ENCODE measurements around the gene FAM118B. TPM values are rescaled to one million over a fixed set of nuclear protein-coding genes. Genes with fewer than 3 reads are reported as not detected.

Gene FAM118B
- total RNA-seq, 5 donors from 2014 or later (not counting 1 experiment from before 2014, with no cell fraction given) = 4.2 to 11.9 (median 11.0) TPM

- peaks cover 2 to 7% (median 5%) of the 10 kb centered on the region in 3 donors for H3K4me1 Mint-ChIP-seq
- H3K36me3 Mint-ChIP-seq = peaks cover 13% of the 10 kb centered on the region
- 89% methylated on average over 13 of the region's 15 CpGs for WGBS (ENCODE audit: insufficient coverage)
- POLR2A ChIA-PET = interaction anchor here in 1 of 2 donors (0.6 kb wide), 1 partner anchor 15 kb away, joined by 3 read pairs; no protein-coding TSS in a partner anchor
- Histone ChIP-seq H3K9me3 (no peaks in the 10 kb centered on the region), H3K27me3 (replicated peaks in 1 of 2; ENCODE audit: control insufficient read depth in 2 of 2, extremely low read depth in 1 of 2, insufficient read depth in 2 of 2, low read length in 1 of 2) (peaks cover 0 to 4% of the 10 kb centered on the region in 2 experiments), H3K4me3 (ENCODE audit: control insufficient read depth in 1 of 2, extremely low read depth in 1 of 2, low read length in 1 of 2) (no peak overlapping the region), H3K4me1 (ENCODE audit: control insufficient read depth in 1 of 2, extremely low read depth in 1 of 2, insufficient read depth in 2 of 2, low read length in 2 of 2) (peaks cover 0 to 5% of the 10 kb centered on the region in 2 experiments), H3K27ac (ENCODE audit: low read length) (no peak overlapping the region), H3K36me3 (ENCODE audit: control insufficient read depth in 2 of 2, extremely low read depth in 1 of 2, insufficient read depth in 1 of 2, low read length in 1 of 2) (peaks cover 5 to 6% of the 10 kb centered on the region in 2 donors)
- no peak overlapping the region for H3K27ac Mint-ChIP-seq
- H3K9me3 Mint-ChIP-seq = no peaks in the 10 kb centered on the region
- H3K4me3 Mint-ChIP-seq = no peak overlapping the region
- CTCF ChIA-PET = no interaction called here
- no peak for ATAC-seq (replicated peaks in 1 of 4)
- DNase-seq = no peak
- H3K27me3 Mint-ChIP-seq = no peaks in the 10 kb centered on the region
Observed at GRCh38 chr11:126186025-126186698, 25.4 kb upstream of the FAM118B start.

GRCh38 chr11:126186708-126187529 lies 24.7 kb upstream of the FAM118B start:
- POLR2A ChIA-PET = no interaction called here
- Mint-ChIP-seq H3K27me3 (no peaks in the 10 kb centered on the region), H3K4me1 (peaks cover 2 to 7% (median 5%) of the 10 kb centered on the region in 3 donors), H3K4me3 (no peak overlapping the region), H3K9me3 (no peaks in the 10 kb centered on the region), H3K36me3 (peaks cover 18% of the 10 kb centered on the region), H3K27ac (no peak overlapping the region)
- ATAC-seq (replicated peaks in 1 of 4) (no peak), DNase-seq (no peak)
- Histone ChIP-seq H3K27me3 (replicated peaks in 1 of 2; ENCODE audit: control insufficient read depth in 2 of 2, extremely low read depth in 1 of 2, insufficient read depth in 2 of 2, low read length in 1 of 2) (peaks cover 0 to 2% of the 10 kb centered on the region in 2 experiments), H3K9me3 (no peaks in the 10 kb centered on the region), H3K27ac (ENCODE audit: low read length) (no peak overlapping the region), H3K4me1 (ENCODE audit: control insufficient read depth in 1 of 2, extremely low read depth in 1 of 2, insufficient read depth in 2 of 2, low read length in 2 of 2) (peaks cover 0 to 2% of the 10 kb centered on the region in 2 experiments), H3K4me3 (ENCODE audit: control insufficient read depth in 1 of 2, extremely low read depth in 1 of 2, low read length in 1 of 2) (no peak overlapping the region), H3K36me3 (ENCODE audit: control insufficient read depth in 2 of 2, extremely low read depth in 1 of 2, insufficient read depth in 1 of 2, low read length in 1 of 2) (peaks cover 10% of the 10 kb centered on the region in 2 donors)
- CTCF ChIA-PET = no interaction called here
- 88% methylated on average over 5 of the region's 22 CpGs for WGBS (ENCODE audit: insufficient coverage)

DNA sequence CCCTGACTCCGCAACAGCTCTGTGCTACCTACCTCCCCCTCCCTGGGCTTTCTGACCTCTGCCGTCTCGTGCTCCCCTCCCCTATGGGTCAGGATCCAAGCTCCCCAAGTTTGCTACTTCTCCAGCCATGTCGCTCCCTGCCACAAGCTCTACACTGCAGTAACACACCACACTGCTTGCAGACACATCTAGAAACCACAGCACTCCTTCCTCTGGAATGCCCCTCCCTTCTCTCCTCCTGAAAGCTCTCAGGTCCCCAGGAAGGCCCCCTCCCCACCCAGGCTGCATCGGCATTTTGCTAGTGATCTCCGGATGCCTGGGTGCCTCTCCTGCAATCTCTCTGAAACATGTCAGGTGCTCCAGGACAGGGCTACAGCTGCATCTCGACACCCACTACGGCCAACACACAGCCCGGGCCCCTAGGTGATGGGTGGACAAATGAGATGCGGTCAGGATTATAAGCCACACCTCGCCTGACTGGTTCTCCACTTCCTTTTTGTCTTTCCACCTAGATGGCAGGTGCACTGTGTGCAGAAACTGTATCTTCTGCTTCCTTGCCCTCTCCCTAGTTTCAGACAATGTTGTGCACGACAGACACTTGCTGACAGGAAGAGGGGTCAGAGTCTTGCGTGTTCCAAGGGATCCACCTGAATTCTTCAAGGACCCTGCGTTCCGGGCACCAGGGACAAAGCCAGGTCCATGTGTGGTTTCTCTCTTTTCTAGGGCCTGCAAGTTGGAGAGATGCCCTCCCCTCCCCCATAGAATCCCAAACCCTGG lies 23.1 kb upstream of the FAM118B start:
- Mint-ChIP-seq H3K4me1 (peaks cover 0 to 2% (median 0%) of the 10 kb centered on the region in 3 donors), H3K9me3 (no peaks in the 10 kb centered on the region), H3K36me3 (peaks cover 20% of the 10 kb centered on the region), H3K27me3 (no peaks in the 10 kb centered on the region), H3K4me3 (no peak overlapping the region), H3K27ac (no peak overlapping the region)
- ATAC-seq (replicated peaks in 1 of 4) = no peak
- CTCF ChIA-PET = interaction anchor here in 1 of 2 donors (0.7 kb wide), 2 partner anchors 270 to 621 kb away, joined by 3 read pairs; no protein-coding TSS in a partner anchor
- Histone ChIP-seq H3K27ac (ENCODE audit: low read length) (no peak overlapping the region), H3K4me3 (ENCODE audit: control insufficient read depth in 1 of 2, extremely low read depth in 1 of 2, low read length in 1 of 2) (no peak overlapping the region), H3K27me3 (replicated peaks in 1 of 2; ENCODE audit: control insufficient read depth in 2 of 2, extremely low read depth in 1 of 2, insufficient read depth in 2 of 2, low read length in 1 of 2) (no peaks in the 10 kb centered on the region), H3K36me3 (ENCODE audit: control insufficient read depth in 2 of 2, extremely low read depth in 1 of 2, insufficient read depth in 1 of 2, low read length in 1 of 2) (peaks cover 14 to 24% of the 10 kb centered on the region in 2 donors), H3K4me1 (ENCODE audit: control insufficient read depth in 1 of 2, extremely low read depth in 1 of 2, insufficient read depth in 2 of 2, low read length in 2 of 2) (no peaks in the 10 kb centered on the region), H3K9me3 (no peaks in the 10 kb centered on the region)
- POLR2A ChIA-PET = no interaction called here
- 75% methylated on average over 6 of the region's 15 CpGs for WGBS (ENCODE audit: insufficient coverage)
- DNase-seq = no peak

- no peaks in the 10 kb centered on the region for H3K27me3 Mint-ChIP-seq
- Histone ChIP-seq H3K27ac (ENCODE audit: low read length) (no peak overlapping the region), H3K4me1 (ENCODE audit: control insufficient read depth in 1 of 2, extremely low read depth in 1 of 2, insufficient read depth in 2 of 2, low read length in 2 of 2) (no peaks in the 10 kb centered on the region), H3K4me3 (ENCODE audit: control insufficient read depth in 1 of 2, extremely low read depth in 1 of 2, low read length in 1 of 2) (no peak overlapping the region), H3K27me3 (replicated peaks in 1 of 2; ENCODE audit: control insufficient read depth in 2 of 2, extremely low read depth in 1 of 2, insufficient read depth in 2 of 2, low read length in 1 of 2) (no peaks in the 10 kb centered on the region), H3K9me3 (no peaks in the 10 kb centered on the region), H3K36me3 (ENCODE audit: control insufficient read depth in 2 of 2, extremely low read depth in 1 of 2, insufficient read depth in 1 of 2, low read length in 1 of 2) (peaks cover 14 to 29% of the 10 kb centered on the region in 2 donors)
- DNase-seq (no peak), ATAC-seq (replicated peaks in 1 of 4) (no peak)
- H3K9me3 Mint-ChIP-seq = no peaks in the 10 kb centered on the region
- H3K4me3 Mint-ChIP-seq = no peak overlapping the region
- 92% methylated on average over 17 of the region's 22 CpGs for WGBS (ENCODE audit: insufficient coverage)
- H3K4me1 Mint-ChIP-seq = peaks cover 0 to 2% (median 0%) of the 10 kb centered on the region in 3 donors
- H3K27ac Mint-ChIP-seq = no peak overlapping the region
- ChIA-PET CTCF (interaction anchor here in 1 of 2 donors (0.7 to 0.8 kb wide), 2 partner anchors 268 to 620 kb away, joined by 3 read pairs; no protein-coding TSS in a partner anchor), POLR2A (no interaction called here)
- peaks cover 20% of the 10 kb centered on the region for H3K36me3 Mint-ChIP-seq
Observed at GRCh38 chr11:126189109-126189929, 22.3 kb upstream of the FAM118B start.

GRCh38 chr11:126190792-126191191 lies 20.8 kb upstream of the FAM118B start:
- Histone ChIP-seq H3K27me3 (replicated peaks in 1 of 2; ENCODE audit: control insufficient read depth in 2 of 2, extremely low read depth in 1 of 2, insufficient read depth in 2 of 2, low read length in 1 of 2) (no peaks in the 10 kb centered on the region), H3K36me3 (ENCODE audit: control insufficient read depth in 2 of 2, extremely low read depth in 1 of 2, insufficient read depth in 1 of 2, low read length in 1 of 2) (peaks cover 16 to 32% of the 10 kb centered on the region in 2 donors), H3K4me3 (ENCODE audit: control insufficient read depth in 1 of 2, extremely low read depth in 1 of 2, low read length in 1 of 2) (no peak overlapping the region), H3K27ac (ENCODE audit: low read length) (no peak overlapping the region), H3K9me3 (no peaks in the 10 kb centered on the region), H3K4me1 (ENCODE audit: control insufficient read depth in 1 of 2, extremely low read depth in 1 of 2, insufficient read depth in 2 of 2, low read length in 2 of 2) (no peaks in the 10 kb centered on the region)
- Mint-ChIP-seq H3K27me3 (no peaks in the 10 kb centered on the region), H3K4me1 (peaks cover 0 to 2% (median 0%) of the 10 kb centered on the region in 3 donors), H3K4me3 (no peak overlapping the region), H3K9me3 (no peaks in the 10 kb centered on the region), H3K27ac (no peak overlapping the region), H3K36me3 (peaks cover 28% of the 10 kb centered on the region)
- WGBS (ENCODE audit: insufficient coverage) = 94% methylated on average over 13 of the region's 14 CpGs
- POLR2A ChIA-PET = interaction anchor here in 1 of 2 donors (0.5 kb wide), 1 partner anchor 21 kb away, joined by 3 read pairs; the partner anchor contains the start of genes FAM118B and RPUSD4
- no peak for DNase-seq
- no peak for ATAC-seq (replicated peaks in 1 of 4)
- CTCF ChIA-PET = no interaction called here

Measured in T-cell (primary cell).